ENCODE results near the gene TMEM186.

Gene TMEM186

GRCh38 chr16:8773537-8773936, 23.9 kb downstream of the TMEM186 start:
- no peak for DNase-seq (ENCODE audit: insufficient read length, low spot score)
- no peak for FAIRE-seq
- TF ChIP-seq POLR2A (IDR thresholded peaks at IDR 0.05; ENCODE audit: low read depth, low read length) = no peak

GRCh38 chr16:8768692-8769091, 28.7 kb downstream of the TMEM186 start:
- TF ChIP-seq POLR2A (IDR thresholded peaks at IDR 0.05; ENCODE audit: low read depth, low read length) = no peak
- no peak for FAIRE-seq
- DNase-seq (ENCODE audit: insufficient read length, low spot score) = no peak

GRCh38 chr16:8768283-8768682, 29.2 kb downstream of the TMEM186 start:
- TF ChIP-seq POLR2A (IDR thresholded peaks at IDR 0.05; ENCODE audit: low read depth, low read length) = no peak
- no peak for DNase-seq (ENCODE audit: insufficient read length, low spot score)
- no peak for FAIRE-seq

- FAIRE-seq (no peak), DNase-seq (ENCODE audit: insufficient read length, low spot score) (no peak)
- TF ChIP-seq POLR2A (IDR thresholded peaks at IDR 0.05; ENCODE audit: low read depth, low read length) = no peak
Observed at GRCh38 chr16:8767176-8767575, 30.3 kb downstream of the TMEM186 start.

GRCh38 chr16:8764525-8765250, 32.8 kb downstream of the TMEM186 start:
- no peak for FAIRE-seq
- no peak for DNase-seq (ENCODE audit: insufficient read length, low spot score)
- no peak for TF ChIP-seq POLR2A (IDR thresholded peaks at IDR 0.05; ENCODE audit: low read depth, low read length)

GRCh38 chr16:8763899-8764298, 33.5 kb downstream of the TMEM186 start:
- FAIRE-seq = no peak
- no peak for DNase-seq (ENCODE audit: insufficient read length, low spot score)
- no peak for TF ChIP-seq POLR2A (IDR thresholded peaks at IDR 0.05; ENCODE audit: low read depth, low read length)

GRCh38 chr16:8763083-8763482, 34.4 kb downstream of the TMEM186 start:
- TF ChIP-seq POLR2A (IDR thresholded peaks at IDR 0.05; ENCODE audit: low read depth, low read length) = no peak
- FAIRE-seq = no peak
- no peak for DNase-seq (ENCODE audit: insufficient read length, low spot score)

- DNase-seq (ENCODE audit: insufficient read length, low spot score) (no peak), FAIRE-seq (no peak)
- TF ChIP-seq POLR2A (IDR thresholded peaks at IDR 0.05; ENCODE audit: low read depth, low read length) = no peak
Observed at GRCh38 chr16:8762254-8762653, 35.2 kb downstream of the TMEM186 start.

GRCh38 chr16:8761078-8761477, 36.4 kb downstream of the TMEM186 start:
- TF ChIP-seq POLR2A (IDR thresholded peaks at IDR 0.05; ENCODE audit: low read depth, low read length) = no peak

GRCh38 chr16:8760021-8760420, 37.4 kb downstream of the TMEM186 start:
- DNase-seq (ENCODE audit: insufficient read length, low spot score) (no peak), FAIRE-seq (no peak)
- no peak for TF ChIP-seq POLR2A (IDR thresholded peaks at IDR 0.05; ENCODE audit: low read depth, low read length)

More at GRCh38 chr16:8761078-8761477, 36.4 kb downstream of the TMEM186 start:
- DNase-seq (ENCODE audit: insufficient read length, low spot score) (no peak), FAIRE-seq (no peak)

- no peak for DNase-seq (ENCODE audit: insufficient read length, low spot score)
- FAIRE-seq = no peak
- no peak for TF ChIP-seq POLR2A (IDR thresholded peaks at IDR 0.05; ENCODE audit: low read depth, low read length)
Observed at GRCh38 chr16:8758022-8758421, 39.4 kb downstream of the TMEM186 start.

GRCh38 chr16:8756755-8757154, 40.7 kb downstream of the TMEM186 start:
- DNase-seq (ENCODE audit: insufficient read length, low spot score) (no peak), FAIRE-seq (no peak)
- no peak for TF ChIP-seq POLR2A (IDR thresholded peaks at IDR 0.05; ENCODE audit: low read depth, low read length)

- TF ChIP-seq POLR2A (IDR thresholded peaks at IDR 0.05; ENCODE audit: low read depth, low read length) = no peak
- no peak for FAIRE-seq
Observed at GRCh38 chr16:8753416-8754054, 43.9 kb downstream of the TMEM186 start.

GRCh38 chr16:8752706-8753105, 44.7 kb downstream of the TMEM186 start:
- DNase-seq (ENCODE audit: insufficient read length, low spot score) = no peak
- TF ChIP-seq POLR2A (IDR thresholded peaks at IDR 0.05; ENCODE audit: low read depth, low read length) = no peak
- FAIRE-seq = no peak

More at GRCh38 chr16:8753416-8754054, 43.9 kb downstream of the TMEM186 start:
- no peak for DNase-seq (ENCODE audit: insufficient read length, low spot score)

Data from H54 (cell line).